GM19395 (cell line): ENCODE data around the gene LCN10.
"Not testable (repeated sequence)": the region's sequence is repeated elsewhere in the genome, so short reads cannot be mapped to it uniquely, and the experiment has no call there.

ENCODE experiments used
- ATAC-seq: cut with Tn5 transposase; IDR thresholded peaks from one replicate; pipeline ENCODE4 v1.9.1; 2021; ENCODE audit warnings: mild to moderate bottlenecking, moderate library complexity; ENCODE audit not compliant: unreplicated experiment

The LCN10 gene

GRCh38 chr9:136742591-136743391, at the start of gene LCN10:
Gene LCN10, minus strand, starts transcription at chr9:136742940. Its CDS starts 37 bp downstream, at chr9:136742903.
- no peak for ATAC-seq

DNA sequence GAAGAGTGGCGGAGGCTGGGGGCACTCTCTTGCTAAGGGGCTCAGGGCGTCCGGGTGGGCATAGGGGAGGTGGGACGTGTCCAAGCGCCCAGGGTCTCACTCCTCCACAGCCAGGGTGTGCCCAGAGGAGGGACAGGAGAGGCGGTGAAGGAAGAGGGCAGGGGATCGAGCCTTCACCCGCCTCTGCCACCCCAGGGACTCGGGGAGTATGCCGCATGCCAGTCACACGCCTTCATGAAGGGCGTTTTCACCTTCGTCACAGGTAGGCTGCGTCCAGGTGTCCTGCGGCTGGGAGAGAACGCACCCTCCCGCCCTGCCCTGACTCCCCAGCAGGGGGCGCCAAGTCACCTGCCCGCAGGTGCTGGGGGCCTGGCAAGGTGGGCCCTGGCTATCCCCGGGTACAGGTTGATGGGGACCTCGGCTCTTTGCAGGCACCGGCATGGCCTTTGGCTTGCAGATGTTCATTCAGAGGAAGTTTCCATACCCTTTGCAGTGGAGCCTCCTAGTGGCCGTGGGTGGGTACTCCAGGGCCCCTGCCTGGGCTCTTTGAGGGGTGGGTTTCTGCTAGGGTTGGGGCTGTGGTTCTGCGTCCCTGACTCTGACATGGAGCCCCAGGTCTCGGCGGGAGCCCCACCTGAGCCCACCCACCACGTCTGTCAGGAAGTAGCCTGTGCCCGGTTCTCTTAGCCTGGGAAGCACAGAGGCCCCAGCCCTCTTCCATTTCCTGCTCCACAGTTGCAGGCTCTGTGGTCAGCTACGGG, 49.0 kb upstream of the LCN10 start:
- peak; percentile 31 for ATAC-seq

DNA sequence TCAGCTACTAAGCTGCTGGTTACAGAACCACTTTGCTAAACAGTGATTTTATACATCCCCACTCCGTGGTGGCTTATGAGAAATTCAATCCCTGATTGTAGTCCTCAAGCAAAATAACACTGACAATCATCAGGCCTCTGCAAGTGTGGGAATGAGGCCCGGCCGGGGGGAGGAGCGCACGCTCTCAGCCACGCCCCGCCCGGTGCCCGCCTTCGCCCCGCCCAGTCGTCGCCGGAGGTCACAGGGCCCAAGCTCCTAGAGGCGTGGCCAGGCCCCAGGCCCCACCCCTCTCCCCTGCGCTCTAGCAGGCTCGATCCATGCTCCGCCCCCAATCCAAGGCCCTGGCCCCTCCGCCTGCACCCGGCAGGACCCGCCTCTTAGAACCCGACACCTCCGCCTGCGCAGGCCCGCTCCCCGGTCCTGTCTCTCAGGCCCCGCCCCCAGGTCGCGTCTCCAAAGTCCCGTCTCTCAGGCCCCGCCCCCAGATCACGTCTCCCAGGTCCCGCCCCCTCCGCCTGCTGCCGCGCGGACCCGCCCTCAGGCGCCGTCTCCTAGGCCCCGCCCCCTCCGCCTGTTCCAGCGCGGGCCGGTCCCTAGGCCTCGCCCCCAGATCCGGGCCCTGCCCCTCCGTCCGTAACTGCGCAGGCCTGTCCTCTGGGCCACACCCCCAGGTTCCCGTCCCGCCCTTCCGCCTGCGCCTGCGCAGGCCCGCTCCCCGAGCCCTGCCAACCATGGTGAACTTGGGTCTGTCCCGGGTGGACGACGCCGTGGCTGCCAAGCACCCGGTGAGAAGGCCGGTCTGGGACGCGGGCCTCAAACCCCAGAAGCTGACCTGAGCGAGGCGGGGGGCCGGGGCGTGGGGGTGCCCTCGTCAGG, 48.1 kb upstream of the LCN10 start, which contains the start of gene TMEM141:
TSS of gene TMEM141 (plus strand) at position 705 of the 876 bp plus-strand sequence. CDS start at position 732, 27 bp downstream.
- ATAC-seq = peak; percentile 75

DNA sequence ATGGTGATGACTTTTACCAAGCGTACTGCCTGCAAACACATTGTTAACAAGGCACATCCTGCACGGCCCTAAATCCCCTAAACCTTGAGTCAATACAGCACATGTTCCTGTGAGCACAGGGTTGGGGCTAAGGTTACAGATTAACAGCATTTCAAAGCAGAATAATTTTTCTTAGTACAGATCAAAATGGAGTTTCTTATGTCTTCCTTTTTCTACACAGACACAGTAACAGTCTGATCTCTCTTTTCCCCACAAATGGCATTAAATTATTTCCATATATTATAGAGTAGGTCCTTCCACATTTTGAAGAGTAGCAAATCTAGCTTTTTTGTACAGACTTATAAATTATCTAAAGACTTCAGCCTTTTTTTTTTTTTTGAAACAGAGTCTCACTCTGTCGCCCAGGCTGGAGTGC, 46.8 kb upstream of the LCN10 start:
- ATAC-seq = no peak

DNA sequence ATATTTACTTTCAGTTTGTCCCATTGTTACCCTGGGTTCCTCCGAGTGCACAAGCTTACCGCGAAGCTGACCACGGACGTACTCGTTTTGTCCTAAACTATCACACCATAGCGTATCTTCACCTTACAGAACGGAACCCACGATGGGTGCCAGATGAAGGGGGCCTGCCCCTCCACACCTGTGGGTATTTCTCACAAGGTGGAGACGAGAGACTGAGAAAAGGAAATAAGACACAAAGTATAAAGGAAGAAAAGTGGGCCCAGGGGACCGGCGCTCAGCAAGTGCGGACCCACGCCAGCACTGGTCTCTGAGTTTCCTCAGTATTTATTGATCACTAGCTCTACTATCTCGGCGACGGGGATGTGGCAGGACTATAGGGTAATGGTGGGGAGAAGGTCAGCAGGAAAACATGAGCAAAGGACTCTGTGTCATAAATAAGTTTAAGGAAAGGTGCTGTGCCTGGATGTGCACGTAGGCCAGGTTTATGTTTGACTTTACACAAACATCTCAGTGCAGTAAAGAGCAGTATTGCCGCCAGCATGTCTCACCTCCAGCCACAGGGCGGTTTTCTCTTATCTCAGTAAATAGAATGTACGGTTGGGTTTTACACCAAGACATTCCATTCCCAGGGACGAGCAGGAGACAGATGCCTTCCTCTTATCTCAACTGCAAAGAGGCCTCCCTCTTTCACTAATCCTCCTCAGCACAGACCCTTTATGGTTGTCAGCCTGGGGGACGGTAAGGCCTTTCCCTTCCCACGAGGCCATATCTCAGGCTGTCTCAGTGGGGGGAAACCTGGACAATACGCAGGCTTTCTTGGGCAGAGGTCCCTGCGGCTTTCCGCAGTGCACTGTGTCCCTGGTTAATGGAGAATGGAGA, 46.1 kb upstream of the LCN10 start:
- not testable (repeated sequence) for ATAC-seq

- ATAC-seq = no peak
Observed at GRCh38 chr9:136787690-136788400, 45.1 kb upstream of the LCN10 start.

GRCh38 chr9:136786983-136787382, 44.2 kb upstream of the LCN10 start:
- not testable (repeated sequence) for ATAC-seq

- no peak for ATAC-seq
Observed at GRCh38 chr9:136786451-136786850, 43.7 kb upstream of the LCN10 start.

GRCh38 chr9:136785565-136786355, 43.0 kb upstream of the LCN10 start:
- not testable (repeated sequence) for ATAC-seq

- ATAC-seq = no peak
Observed at GRCh38 chr9:136784997-136785361, 42.2 kb upstream of the LCN10 start.

DNA sequence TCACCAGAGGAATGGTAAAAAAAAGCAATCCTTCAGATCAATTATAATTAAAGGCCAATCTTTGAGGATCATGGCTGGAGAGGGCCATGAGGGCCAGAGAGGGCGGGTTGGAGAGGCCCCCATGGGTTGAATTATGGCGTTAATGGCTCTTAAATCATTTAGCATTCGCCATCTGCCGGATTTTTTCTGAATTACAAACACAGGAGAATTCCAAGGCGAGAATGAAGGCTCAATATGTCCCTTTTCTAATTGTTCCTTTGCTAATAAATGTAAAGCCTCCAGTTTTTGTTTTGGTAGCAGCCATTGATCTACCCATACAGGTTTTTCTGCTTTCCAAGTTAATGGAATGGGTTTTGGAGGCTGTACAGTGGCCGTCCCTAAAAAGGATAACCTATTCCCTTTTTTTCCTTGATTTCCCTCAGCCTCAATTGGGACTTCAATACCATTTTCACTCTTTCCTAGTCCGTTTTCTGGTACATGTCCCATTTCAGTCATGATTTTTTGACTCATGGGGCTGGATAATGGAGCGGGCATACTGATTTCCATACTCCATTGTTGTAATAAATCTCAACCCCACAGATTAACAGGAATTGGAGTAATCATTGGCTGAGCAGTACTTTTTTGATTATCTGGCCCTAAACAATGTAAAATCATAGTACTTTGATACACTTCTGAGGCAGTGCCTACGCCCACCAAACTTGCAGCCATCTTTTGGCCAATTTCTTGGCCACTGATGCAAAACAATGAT, 41.7 kb upstream of the LCN10 start:
- ATAC-seq = no peak

- no peak for ATAC-seq
Observed at GRCh38 chr9:136782452-136782851, 39.7 kb upstream of the LCN10 start.

- ATAC-seq = no peak
Observed at GRCh38 chr9:136779808-136780207, 37.1 kb upstream of the LCN10 start.

DNA sequence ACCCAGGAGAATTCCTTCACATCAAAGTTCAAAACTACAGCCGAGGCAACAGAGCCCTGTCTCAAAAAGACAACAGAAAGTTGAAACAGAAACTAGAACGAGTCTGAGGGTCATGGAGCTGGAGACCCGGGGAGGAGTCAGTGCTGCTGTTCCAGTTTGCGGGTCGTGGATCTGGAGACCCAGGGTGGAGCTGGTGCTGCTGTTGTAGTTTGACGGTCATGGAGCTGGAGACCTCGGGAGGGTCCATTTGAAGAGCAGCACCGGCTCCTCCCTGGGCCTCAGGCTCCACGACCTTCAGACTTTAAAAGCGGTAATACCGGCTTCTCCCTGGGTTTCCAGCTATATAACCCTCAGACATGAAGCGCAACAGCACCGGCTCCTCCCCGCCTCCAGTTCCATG, 34.6 kb upstream of the LCN10 start:
- no peak for ATAC-seq

- no peak for ATAC-seq
Observed at GRCh38 chr9:136776947-136777346, 34.2 kb upstream of the LCN10 start.

GRCh38 chr9:136775191-136775590, 32.5 kb upstream of the LCN10 start:
- ATAC-seq = no peak

GRCh38 chr9:136774416-136775045, 31.8 kb upstream of the LCN10 start:
- ATAC-seq = no peak
